MM.1S (cell line): Measurements from ENCODE around the gene FBLN1.

Source experiments
- DNase-seq: peaks from one replicate; pipeline ENCODE4 v3.0.0-alpha.2; 2015
- H2AFZ ChIP-seq: fragments of 300-600 bp; sonication (generic); 2 replicates; pipeline ENCODE4 v1.6.0; 2016; ENCODE audit warnings: antibody characterized with exemption, low read length
- H3F3A ChIP-seq: fragments of 300-600 bp; sonication (generic); 2 replicates; pipeline ENCODE4 v1.6.1; 2016; ENCODE audit warnings: mild to moderate bottlenecking, antibody characterized with exemption, low read length, moderate library complexity, mixed read lengths; ENCODE audit not compliant: insufficient read depth
- H3K27ac ChIP-seq: fragments of 300-600 bp; sonication (generic); 2 replicates; pipeline ENCODE4 v1.5.1; 2016; ENCODE audit warnings: mild to moderate bottlenecking, low read length
- H3K27me3 ChIP-seq: fragments of 300-600 bp; sonication (generic); replicated peaks from 2 replicates; pipeline ENCODE4 v1.6.0; 2016; ENCODE audit warnings: low read length; ENCODE audit not compliant: insufficient read depth
- H3K36me3 ChIP-seq: fragments of 300-600 bp; sonication (generic); replicated peaks from 2 replicates; pipeline ENCODE4 v1.6.1; 2016; ENCODE audit warnings: mild to moderate bottlenecking, low read length, mixed read lengths; ENCODE audit not compliant: insufficient read depth
- H3K4me1 ChIP-seq: fragments of 300-600 bp; sonication (generic); 2 replicates; pipeline ENCODE4 v1.6.1; 2016; ENCODE audit warnings: low read length, mixed read lengths
- H3K4me2 ChIP-seq: fragments of 300-600 bp; sonication (generic); 2 replicates; pipeline ENCODE4 v1.6.0; 2016; ENCODE audit warnings: low read depth, low read length
- H3K4me3 ChIP-seq: fragments of 300-600 bp; sonication (generic); 2 replicates; pipeline ENCODE4 v1.5.1; 2016; ENCODE audit warnings: low read length, mixed read lengths
- H3K79me2 ChIP-seq: fragments of 300-600 bp; sonication (generic); 2 replicates; pipeline ENCODE4 v1.6.1; 2016; ENCODE audit warnings: mixed run types, low read length, mixed read lengths
- H3K9ac ChIP-seq: fragments of 300-600 bp; sonication (generic); 2 replicates; pipeline ENCODE4 v1.6.1; 2016; ENCODE audit warnings: low read length, mixed read lengths
- H3K9me2 ChIP-seq: fragments of 300-600 bp; sonication (generic); replicated peaks from 2 replicates; pipeline ENCODE4 v1.6.1; 2016; ENCODE audit warnings: mild to moderate bottlenecking, low read length, mixed read lengths; ENCODE audit not compliant: insufficient read depth
- H3K9me3 ChIP-seq: fragments of 300-600 bp; sonication (generic); replicated peaks from 2 replicates; pipeline ENCODE4 v1.6.1; 2016; ENCODE audit warnings: mild to moderate bottlenecking, low read length, mixed read lengths; ENCODE audit not compliant: insufficient read depth
- H4K20me1 ChIP-seq: fragments of 300-600 bp; sonication (generic); 2 replicates; pipeline ENCODE4 v1.6.1; 2016; ENCODE audit warnings: mild to moderate bottlenecking, low read length, moderate library complexity, mixed read lengths; ENCODE audit not compliant: insufficient read depth
- CTCF ChIP-seq: fragments of 300-600 bp; sonication (generic); IDR thresholded peaks from 2 replicates; pipeline ENCODE4 v1.5.1; 2016; ENCODE audit warnings: antibody characterized with exemption, low read length, mixed read lengths
- EZH2 ChIP-seq: fragments of 300-600 bp; sonication (generic); optimal IDR thresholded peaks from 2 replicates; pipeline ENCODE3; 2017; ENCODE audit warnings: low read depth, mild to moderate bottlenecking, antibody characterized with exemption, low read length, mixed read lengths
- EZH2phosphoT487 ChIP-seq: fragments of 300-600 bp; sonication (generic); IDR thresholded peaks from 2 replicates; pipeline ENCODE4 v1.6.1; 2018; ENCODE audit warnings: antibody characterized with exemption, low read length

The FBLN1 gene

DNA sequence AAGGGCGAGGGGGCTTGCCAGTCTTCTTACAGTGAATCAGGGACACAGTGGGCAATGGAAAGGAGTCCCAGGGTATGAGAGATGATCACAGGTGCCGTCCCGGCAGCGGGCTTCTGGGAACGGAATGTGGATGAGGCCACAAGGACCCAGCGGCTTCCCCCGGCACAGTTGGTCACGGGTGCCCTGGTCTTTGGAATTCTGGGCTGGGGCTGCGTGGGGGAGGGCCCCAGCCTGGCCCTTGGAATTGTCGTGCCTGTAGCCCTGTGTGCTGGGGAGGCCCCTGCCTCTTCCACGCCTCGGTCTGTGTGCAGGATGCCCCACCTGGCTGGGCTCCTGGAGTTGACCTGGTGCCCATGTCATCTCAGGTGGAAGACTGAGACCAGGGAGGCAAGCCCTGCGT, 76.6 kb downstream of the FBLN1 start:
- H3F3A ChIP-seq = no peaks in the 10 kb centered on the region

GRCh38 chr22:45579806-45580725, 77.4 kb downstream of the FBLN1 start:
- no peak overlapping the region for H3K4me2 ChIP-seq
- no peak overlapping the region for H3K4me3 ChIP-seq
- H3K4me1 ChIP-seq = no peaks in the 10 kb centered on the region
- H3F3A ChIP-seq = no peaks in the 10 kb centered on the region
- TF ChIP-seq EZH2 (no peak), EZH2phosphoT487 (no peak), CTCF (no peak)
- H3K9me2 ChIP-seq = no peaks in the 10 kb centered on the region
- no peaks in the 10 kb centered on the region for H4K20me1 ChIP-seq
- H3K79me2 ChIP-seq = no peaks in the 10 kb centered on the region
- no peak overlapping the region for H3K9ac ChIP-seq
- no peak for DNase-seq
- H2AFZ ChIP-seq = no peak overlapping the region
- H3K27me3 ChIP-seq = peaks cover 99% of the 10 kb centered on the region
- H3K9me3 ChIP-seq = no peaks in the 10 kb centered on the region
- H3K27ac ChIP-seq = no peak overlapping the region
- H3K36me3 ChIP-seq = no peaks in the 10 kb centered on the region

More for the DNA sequence above, 76.6 kb downstream of the FBLN1 start:
- no peaks in the 10 kb centered on the region for H3K36me3 ChIP-seq
- H3K4me1 ChIP-seq = no peaks in the 10 kb centered on the region
- H4K20me1 ChIP-seq = no peaks in the 10 kb centered on the region
- H3K9ac ChIP-seq = no peak overlapping the region
- TF ChIP-seq CTCF (no peak), EZH2 (no peak), EZH2phosphoT487 (no peak)
- no peak overlapping the region for H3K4me3 ChIP-seq
- no peaks in the 10 kb centered on the region for H3K9me3 ChIP-seq
- H2AFZ ChIP-seq = no peak overlapping the region
- H3K79me2 ChIP-seq = no peaks in the 10 kb centered on the region
- H3K9me2 ChIP-seq = no peaks in the 10 kb centered on the region
- H3K27ac ChIP-seq = no peak overlapping the region
- no peak overlapping the region for H3K4me2 ChIP-seq
- peaks cover 97% of the 10 kb centered on the region for H3K27me3 ChIP-seq
- DNase-seq = no peak

DNA sequence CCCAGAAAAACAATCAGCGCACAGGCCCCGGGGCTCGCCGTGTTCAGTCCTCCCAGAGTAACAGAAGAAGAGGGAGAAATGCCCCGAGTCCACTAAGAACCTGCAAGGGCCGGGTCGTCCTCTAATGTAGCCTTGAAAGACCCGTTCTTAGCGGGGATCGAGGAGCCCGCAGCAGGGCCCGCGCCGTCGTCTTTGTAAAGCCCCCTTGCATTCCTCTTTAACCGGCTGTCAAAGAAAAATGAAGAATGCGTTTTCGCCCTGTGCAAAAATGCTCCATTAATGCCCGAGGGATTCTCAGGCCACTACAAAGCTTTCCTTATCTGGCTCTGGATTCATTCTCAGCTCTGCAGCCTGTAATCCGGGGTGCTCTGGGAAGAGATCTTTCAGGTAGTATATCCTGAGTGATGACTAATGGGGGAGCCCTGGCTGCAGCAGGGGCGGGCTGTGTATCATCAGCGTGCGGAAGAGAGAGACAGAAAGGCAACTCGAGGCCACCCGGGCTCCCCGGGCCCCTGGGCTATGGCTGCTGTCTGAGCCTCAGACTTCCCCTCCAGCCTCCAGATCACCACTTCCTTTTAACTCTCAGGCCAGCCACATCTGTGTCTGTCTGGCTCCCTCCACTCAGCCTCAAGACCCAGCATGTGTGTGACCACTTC, 78.2 kb downstream of the FBLN1 start:
- no peak overlapping the region for H3K4me3 ChIP-seq
- H3K9ac ChIP-seq = no peak overlapping the region
- H3K27ac ChIP-seq = no peak overlapping the region
- no peaks in the 10 kb centered on the region for H3K4me1 ChIP-seq
- no peak overlapping the region for H3K4me2 ChIP-seq
- no peak for DNase-seq
- no peaks in the 10 kb centered on the region for H3K79me2 ChIP-seq
- H3K9me2 ChIP-seq = no peaks in the 10 kb centered on the region
- H3K27me3 ChIP-seq = peaks cover 99% of the 10 kb centered on the region
- H3F3A ChIP-seq = no peaks in the 10 kb centered on the region
- no peaks in the 10 kb centered on the region for H3K9me3 ChIP-seq
- no peaks in the 10 kb centered on the region for H3K36me3 ChIP-seq
- no peak for TF ChIP-seq CTCF
- no peak for TF ChIP-seq EZH2
- peak; percentile 50; the same call in 1 of the 2 replicates for TF ChIP-seq EZH2phosphoT487
- H4K20me1 ChIP-seq = no peaks in the 10 kb centered on the region
- H2AFZ ChIP-seq = no peak overlapping the region
